GM18507 (cell line): ENCODE data around the gene MOCS1.

Source experiments
- DNase-seq: peaks from one replicate; pipeline ENCODE4 v3.0.0; 2011; ENCODE audit warnings: low read depth; ENCODE audit not compliant: insufficient read length; ENCODE audit errors: extremely low spot score
- FAIRE-seq: peaks from 2 replicates; lab custom pipeline; 2011; peaks lifted over from hg19 to GRCh38; lab: Jason Lieb, UNC

MOCS1 gene

GRCh38 chr6:39887692-39888450 lies 46.4 kb downstream of the MOCS1 start:
- DNase-seq: no peak

DNA sequence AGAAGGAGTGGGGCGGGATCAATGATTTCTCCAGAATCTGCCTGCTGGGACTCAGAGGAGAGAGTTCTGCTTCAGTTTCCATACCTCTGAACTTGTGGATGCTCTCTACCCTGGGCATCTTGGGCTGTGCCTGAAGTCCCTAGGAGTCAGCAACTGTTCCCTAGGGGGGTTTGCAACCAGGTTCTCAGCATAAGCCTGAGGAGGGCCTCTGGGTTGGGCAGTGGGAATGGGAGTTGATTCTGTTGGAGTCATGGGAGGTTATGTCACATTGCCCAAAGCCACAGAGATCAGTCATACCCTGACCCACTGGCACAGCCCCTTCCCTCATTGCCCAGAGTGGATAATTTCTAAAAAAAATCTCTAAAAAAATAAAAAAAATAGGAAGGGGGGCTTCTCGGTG lies 47.4 kb downstream of the MOCS1 start:
- no peak for FAIRE-seq
- DNase-seq: no peak

More at GRCh38 chr6:39887692-39888450, 46.4 kb downstream of the MOCS1 start:
- no peak for FAIRE-seq

DNA sequence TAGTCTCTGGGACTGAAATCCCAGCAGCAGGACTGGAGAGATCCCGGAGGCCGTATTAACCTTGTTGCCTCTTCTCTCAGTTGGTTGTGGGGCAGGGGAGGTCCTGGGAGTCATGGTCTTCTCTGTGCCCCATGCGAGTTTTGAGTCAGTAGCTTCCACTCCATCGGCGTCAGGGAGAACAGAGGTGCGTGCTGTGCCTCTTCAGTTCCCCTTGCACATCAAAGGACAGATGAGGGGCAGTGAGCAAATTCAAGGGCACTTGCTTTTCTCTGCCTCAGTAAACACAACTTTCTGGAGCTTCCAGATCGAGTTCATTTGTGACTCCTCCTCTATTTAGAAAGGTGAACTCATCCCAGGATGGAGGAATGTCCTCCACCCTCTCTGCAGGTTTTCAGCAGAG lies 48.6 kb downstream of the MOCS1 start:
- DNase-seq (no peak), FAIRE-seq (no peak)

- FAIRE-seq: no peak
- no peak for DNase-seq
Observed at GRCh38 chr6:39884696-39885095, 49.6 kb downstream of the MOCS1 start.

DNA sequence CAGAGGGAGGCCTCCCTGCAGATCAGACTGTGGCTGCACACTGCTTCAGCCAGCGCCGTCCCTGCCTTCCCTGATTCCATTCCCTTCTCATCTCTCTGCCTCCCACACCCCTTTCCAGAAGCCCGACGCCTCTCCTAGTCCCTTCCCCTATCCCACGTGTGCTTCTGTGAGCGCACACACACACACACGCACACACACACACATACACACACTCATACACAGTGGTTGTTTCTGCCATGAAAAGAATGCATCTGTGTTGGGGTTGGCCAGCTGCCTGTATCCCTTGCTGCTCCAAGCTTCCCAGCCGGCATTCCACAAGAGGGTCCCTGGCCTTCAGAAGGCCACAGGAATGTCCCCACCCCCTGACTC lies 51.7 kb downstream of the MOCS1 start:
- DNase-seq: no peak

GRCh38 chr6:39881851-39882530 lies 52.3 kb downstream of the MOCS1 start:
- FAIRE-seq: no peak
- no peak for DNase-seq

More for the DNA sequence above, 51.7 kb downstream of the MOCS1 start:
- FAIRE-seq: no peak

DNA sequence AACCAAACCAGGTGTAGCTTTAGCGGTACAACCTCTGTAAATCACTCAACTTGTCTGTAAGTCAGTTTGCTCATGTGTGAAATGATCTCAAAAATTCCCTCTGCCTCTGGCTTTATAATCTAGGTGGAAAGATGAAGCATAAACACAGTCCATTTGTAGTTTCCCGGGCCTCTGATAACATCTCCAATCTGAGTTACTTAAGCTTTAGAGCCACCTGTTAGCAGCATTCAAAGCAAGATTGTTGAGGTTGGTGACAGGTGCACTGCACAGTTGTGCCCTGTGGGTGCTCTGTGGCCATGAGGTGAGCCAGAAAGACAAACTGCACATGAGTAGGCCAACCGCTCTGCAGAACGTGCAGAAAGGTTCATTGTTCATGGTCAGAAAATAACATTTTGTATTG lies 53.7 kb downstream of the MOCS1 start:
- FAIRE-seq (no peak), DNase-seq (no peak)

- FAIRE-seq (no peak), DNase-seq (no peak)
Observed at GRCh38 chr6:39879535-39879934, 54.7 kb downstream of the MOCS1 start.

- FAIRE-seq (no peak), DNase-seq (no peak)
Observed at GRCh38 chr6:39876826-39877225, 57.4 kb downstream of the MOCS1 start.

DNA sequence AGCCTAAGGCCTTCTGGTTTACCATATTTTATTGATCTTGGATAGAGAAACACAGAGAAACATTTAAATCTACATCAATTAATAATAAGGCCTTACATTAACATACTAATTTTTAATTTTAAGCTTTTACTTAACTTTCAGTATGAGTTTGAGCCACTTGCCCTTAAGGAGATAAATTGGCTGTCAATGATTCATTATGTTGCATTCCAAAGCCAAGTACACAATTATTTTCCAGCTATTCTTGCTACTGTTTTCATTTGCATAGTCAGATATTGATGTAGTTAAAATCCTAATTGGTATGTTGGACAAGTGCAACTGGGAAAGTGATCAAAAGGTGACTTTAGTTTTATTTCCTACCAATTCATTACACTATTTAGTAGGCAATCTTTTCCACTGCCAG lies 58.2 kb downstream of the MOCS1 start:
- FAIRE-seq: no peak
- DNase-seq: no peak

GRCh38 chr6:39873439-39873838 lies 60.8 kb downstream of the MOCS1 start:
- FAIRE-seq (no peak), DNase-seq (no peak)

DNA sequence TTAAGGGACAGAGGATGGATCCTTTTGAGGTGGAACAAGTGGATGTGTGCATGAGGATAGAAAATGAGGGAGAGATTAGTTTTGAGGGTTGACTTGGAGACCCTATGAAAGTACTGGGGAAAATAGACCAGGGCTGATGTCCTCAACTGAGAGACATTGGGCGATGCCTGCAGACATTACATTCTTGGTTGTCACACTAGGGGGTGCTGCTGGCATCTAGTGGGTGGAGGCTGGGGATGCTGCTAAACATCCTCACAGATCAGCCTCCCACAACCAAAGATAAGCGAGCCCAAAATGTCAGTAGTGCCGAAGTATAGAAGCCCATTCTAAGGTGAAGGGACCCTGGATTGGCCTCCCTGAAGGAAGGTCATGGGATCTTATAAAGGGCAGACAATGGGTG lies 63.3 kb downstream of the MOCS1 start:
- DNase-seq (no peak), FAIRE-seq (no peak)

GRCh38 chr6:39867592-39867991 lies 66.7 kb downstream of the MOCS1 start:
- FAIRE-seq (no peak), DNase-seq (no peak)

- no peak for DNase-seq
- no peak for FAIRE-seq
Observed at GRCh38 chr6:39865011-39865888, 69.0 kb downstream of the MOCS1 start.

DNA sequence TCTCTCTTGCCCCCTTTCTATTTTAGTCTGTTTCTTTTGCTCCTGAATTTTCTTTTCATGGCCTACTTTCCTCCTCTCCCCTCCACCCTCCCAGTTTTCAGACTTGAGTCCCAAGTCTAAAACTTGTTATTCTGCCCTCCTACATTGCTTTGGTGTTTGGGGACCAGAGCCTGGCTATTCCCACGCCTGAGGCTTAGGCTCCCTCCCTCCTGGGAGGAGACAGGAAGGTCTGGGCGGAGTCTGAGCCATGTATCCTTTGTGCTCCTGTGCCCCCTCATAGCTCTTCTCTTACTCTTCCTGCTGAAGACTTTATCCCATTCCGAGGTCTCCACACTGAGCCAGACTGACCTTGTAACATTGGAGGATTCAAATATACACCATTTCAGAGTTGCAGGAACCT lies 72.6 kb downstream of the MOCS1 start:
- no peak for DNase-seq
- FAIRE-seq: no peak

GRCh38 chr6:39859025-39859424 lies 75.2 kb downstream of the MOCS1 start:
- FAIRE-seq: no peak
- no peak for DNase-seq

- no peak for FAIRE-seq
- no peak for DNase-seq
Observed at GRCh38 chr6:39855356-39855995, 78.8 kb downstream of the MOCS1 start.
